HepG2 (cell line): ENCODE measurements around the gene CASKIN1. TPM values are rescaled to one million over a fixed set of nuclear protein-coding genes. Genes with fewer than 3 reads are reported as not detected.

Source experiments
- HMG20A ChIP-seq: IDR thresholded peaks from 2 replicates; pipeline ENCODE4 v1.6.1; 2016; ENCODE audit warnings: borderline replicate concordance
- HNF4G ChIP-seq, 2 experiments: sonication (generic) in 1 of 2; formaldehyde crosslinking in 1 of 2; IDR thresholded peaks; 2 replicates each; pipeline versions ENCODE4 v1.4.0 to v1.6.1; 2011 to 2020; ENCODE audit warnings: borderline replicate concordance in 2 of 2, low read depth in 2 of 2, mild to moderate bottlenecking in 2 of 2, low read length in 1 of 2, missing genetic modification reagents in 1 of 2, moderate library complexity in 1 of 2
- KDM1A ChIP-seq: IDR thresholded peaks from 2 replicates; pipeline ENCODE4 v1.6.1; 2016; ENCODE audit warnings: missing compliant biosample characterization
- LRRFIP1 ChIP-seq: sonication (generic); formaldehyde crosslinking; conservative IDR thresholded peaks from 2 replicates; pipeline ENCODE4 v1.4.0; 2020; ENCODE audit warnings: missing genetic modification reagents
- NR2F2 ChIP-seq: IDR thresholded peaks from 2 replicates; pipeline ENCODE4 v1.6.1; 2012; ENCODE audit warnings: low read depth, inconsistent platforms, borderline replicate concordance
- PCBP1 ChIP-seq: fragments of 200-400 bp; formaldehyde crosslinking; IDR thresholded peaks from 2 replicates; pipeline ENCODE4 v1.6.1; 2017; ENCODE audit warnings: mild to moderate bottlenecking, low read depth, low read length, borderline replicate concordance
- RORA ChIP-seq: sonication (generic); formaldehyde crosslinking; IDR thresholded peaks from 2 replicates; pipeline ENCODE4 v1.5.0; 2020; ENCODE audit warnings: mild to moderate bottlenecking, missing genetic modification reagents, moderate library complexity
- SOX13 ChIP-seq, 3 experiments: fragments of 450-650 bp in 1 of 3; sonication (generic) in 1 of 3; formaldehyde crosslinking in 1 of 3; IDR thresholded peaks in 2 of 3; conservative IDR thresholded peaks in 1 of 3; 2 replicates each; pipeline versions ENCODE4 v1.5.0 to v1.6.1; 2016 to 2020; ENCODE audit warnings: antibody characterized with exemption in 1 of 3, mild to moderate bottlenecking in 1 of 3, missing compliant biosample characterization in 1 of 3, missing genetic modification reagents in 1 of 3, moderate library complexity in 1 of 3
- TAF1 ChIP-seq: sonication (generic); formaldehyde crosslinking; IDR thresholded peaks from 2 replicates; pipeline ENCODE4 v1.4.0; 2020; ENCODE audit warnings: missing genetic modification reagents
- TP53 ChIP-seq: sonication (generic); formaldehyde crosslinking; conservative IDR thresholded peaks from 2 replicates; pipeline ENCODE4 v1.4.0; 2020; ENCODE audit warnings: missing genetic modification reagents
- UBTF ChIP-seq: sonication (generic); formaldehyde crosslinking; IDR thresholded peaks from 2 replicates; pipeline ENCODE4 v1.4.0; 2020; ENCODE audit warnings: mild to moderate bottlenecking, missing genetic modification reagents
- ZBTB49 ChIP-seq: sonication (generic); formaldehyde crosslinking; IDR thresholded peaks from 2 replicates; pipeline ENCODE4 v1.4.0; 2020; ENCODE audit warnings: missing genetic modification reagents, borderline replicate concordance
- ZFP36 ChIP-seq: fragments of 150-350 bp; IDR thresholded peaks from 2 replicates; pipeline ENCODE4 v1.6.1; 2018; ENCODE audit warnings: borderline replicate concordance, low read length, low read depth; ENCODE audit not compliant: partially characterized antibody
- ZNF337 ChIP-seq: sonication (generic); formaldehyde crosslinking; IDR thresholded peaks from 2 replicates; pipeline ENCODE4 v1.5.1; 2020; ENCODE audit warnings: missing genetic modification reagents, low read depth, mild to moderate bottlenecking, borderline replicate concordance
- ZNF503 ChIP-seq: sonication (generic); formaldehyde crosslinking; IDR thresholded peaks from 2 replicates; pipeline ENCODE4 v1.4.0; 2020; ENCODE audit warnings: missing genetic modification reagents
- ZNF740 ChIP-seq: sonication (generic); formaldehyde crosslinking; IDR thresholded peaks from 2 replicates; pipeline ENCODE4 v1.4.0; 2020; ENCODE audit warnings: missing genetic modification reagents
- ZSCAN30 ChIP-seq: sonication (generic); formaldehyde crosslinking; IDR thresholded peaks from 2 replicates; pipeline ENCODE4 v1.5.0; 2020; ENCODE audit warnings: mild to moderate bottlenecking, missing genetic modification reagents
- polyA plus RNA-seq, 8 experiments: library from polyadenylated mRNA; depleted of rRNA in 3 of 8; stranded (reverse) in 7 of 8; unstranded in 1 of 8; fragments of >200 nt; fragmentation: Illumina TruSeq in 4 of 8; extraction: Trizol in 4 of 8; gene quantifications; 2 replicates each; pipeline versions ENCODE4 v1.2.1 to v1.2.3, GENCODE V29; 2011 to 2016; ENCODE audit warnings: low read depth in 4 of 8, missing spikeins in 1 of 8, mixed read lengths in 1 of 8; ENCODE audit not compliant: insufficient read depth in 1 of 8
- total RNA-seq, 5 experiments: library from RNA; depleted of rRNA; stranded (reverse); fragments of >200 nt; fragmentation: Illumina TruSeq; extraction: Trizol; gene quantifications; 2 replicates each; pipeline ENCODE4 v1.2.3, GENCODE V29; 2016; ENCODE audit warnings: low read depth in 1 of 5

CASKIN1 gene
- total and polyA plus RNA-seq, 2 of the 13 experiments (the other 11 are each of a cell fraction or from before 2014, with no cell fraction given): 1.2 to 2.2 TPM

- TF ChIP-seq ZBTB49 (CRISPR knock-in tag) (no peak), HMG20A (peak; percentile 26; the same call in 1 of the 2 replicates), LRRFIP1 (CRISPR knock-in tag) (no peak), ZNF740 (CRISPR knock-in tag) (no peak), UBTF (CRISPR knock-in tag) (peak; percentile 80), ZNF503 (CRISPR knock-in tag) (no peak), ZNF337 (no peak), KDM1A (CRISPR knock-in tag) (no peak), PCBP1 (no peak), SOX13 (IDR thresholded peaks at IDR 0.05) (no peak), SOX13 (CRISPR knock-in tag; conservative IDR thresholded peaks at IDR 0.05 in 1 of 2, IDR thresholded peaks at IDR 0.05 in 1 of 2) (no peak), RORA (no peak), HNF4G (IDR thresholded peaks at IDR 0.05; ENCODE audit: borderline replicate concordance, low read depth, low read length) (peak; percentile 73; the same call in 1 of the 2 replicates), HNF4G (CRISPR knock-in tag; IDR thresholded peaks at IDR 0.05; ENCODE audit: borderline replicate concordance, low read depth) (0 out of 2 replicates have a peak, but pooled peaks have one; percentile 24), ZFP36 (no peak), TP53 (CRISPR knock-in tag) (no peak), TAF1 (CRISPR knock-in tag) (no peak), NR2F2 (peak; percentile 15; the same call in 1 of the 2 replicates), ZSCAN30 (CRISPR knock-in tag) (no peak)
Observed at GRCh38 chr16:2163211-2163881, 33.1 kb downstream of the CASKIN1 start (continued).
